GM12878 (cell line): ENCODE measurements around the gene GAB3. TPM values are rescaled to one million over a fixed set of nuclear protein-coding genes. Genes with fewer than 3 reads are reported as not detected.
"Not testable (repeated sequence)": the region's sequence is repeated elsewhere in the genome, so short reads cannot be mapped to it uniquely, and the experiment has no call there.

Source experiments
- ATAC-seq: fragments of 200-7000 bp; cut with Tn5 transposase; 3 replicates; pipeline ENCODE4 v1.9.1; 2020; ENCODE audit warnings: mild to moderate bottlenecking, moderate library complexity
- BruUV-seq: library from RNA; stranded (reverse); fragments of 400-500 nt; replicated peaks from 2 replicates; lab custom pipeline; 2021; lab: Mats Ljungman, UMichigan
- CTCF ChIA-PET: fragments of 300-600 bp; sonication (Branson Sonifier 250); formaldehyde crosslinking; extraction: SDS; loops from one replicate; lab custom pipeline; 2021; ENCODE audit warnings: inconsistent platforms; lab: Yijun Ruan, JAX
- POLR2A ChIA-PET: fragments of 350-600 bp; formaldehyde crosslinking; extraction: SDS; loops from one replicate; lab custom pipeline; 2021; ENCODE audit warnings: inconsistent platforms; lab: Charles Lee
- RAD21 ChIA-PET: fragments of 300-600 bp; sonication (Branson Sonifier 250); formaldehyde crosslinking; loops from one replicate; lab custom pipeline; 2023; ENCODE audit warnings: antibody characterized with exemption; ENCODE audit not compliant: unreplicated experiment; lab: Charles Lee
- SMC1A ChIA-PET: fragments of 300-600 bp; sonication (Branson Sonifier 250); formaldehyde crosslinking; loops from one replicate; lab custom pipeline; 2023; ENCODE audit not compliant: unreplicated experiment, uncharacterized antibody; lab: Charles Lee
- DNase-seq: peaks from one replicate; pipeline ENCODE4 v3.0.0-alpha.2; 2011; ENCODE audit warnings: low read depth, low spot score
- FAIRE-seq: peaks from 3 replicates; lab custom pipeline; 2011; peaks lifted over from hg19 to GRCh38; lab: Jason Lieb, UNC
- H2AFZ ChIP-seq: 2 replicates; pipeline ENCODE4 v1.6.0; 2011; ENCODE audit warnings: low read depth, low read length, control low read depth; ENCODE audit not compliant: control insufficient read depth
- H3K27ac ChIP-seq: 2 replicates; pipeline ENCODE4 v1.5.1; 2011; ENCODE audit warnings: control low read depth; ENCODE audit not compliant: control insufficient read depth, insufficient read depth
- H3K27me3 ChIP-seq, 2 experiments: replicated peaks in 1 of 2; 2 replicates each; pipeline versions ENCODE4 v1.6.0 to v1.6.1; 2011; ENCODE audit warnings: low read length in 1 of 2; ENCODE audit not compliant: control insufficient read depth in 2 of 2, insufficient read depth in 2 of 2
- H3K36me3 ChIP-seq, 2 experiments: 2 replicates each; pipeline ENCODE4 v1.5.1; 2011; ENCODE audit warnings: low read length in 1 of 2; ENCODE audit not compliant: control insufficient read depth in 2 of 2, insufficient read depth in 2 of 2
- H3K4me1 ChIP-seq: 2 replicates; pipeline ENCODE4 v1.6.1; 2011; ENCODE audit warnings: mild to moderate bottlenecking, low read length, moderate library complexity, mixed read lengths; ENCODE audit not compliant: control insufficient read depth, insufficient read depth
- H3K4me2 ChIP-seq: 2 replicates; pipeline ENCODE4 v1.6.0; 2011; ENCODE audit warnings: control low read depth; ENCODE audit not compliant: control insufficient read depth, insufficient read depth
- H3K4me3 ChIP-seq: fragments of 200-600 bp; sonication (generic); 2 replicates; pipeline ENCODE4 v1.5.1; 2016
- H3K79me2 ChIP-seq: 2 replicates; pipeline ENCODE4 v1.6.0; 2011; ENCODE audit warnings: low read length; ENCODE audit not compliant: control insufficient read depth, insufficient read depth
- H3K9ac ChIP-seq: 2 replicates; pipeline ENCODE4 v1.8.0; 2011; ENCODE audit warnings: low read length, control low read depth, mixed read lengths; ENCODE audit not compliant: control insufficient read depth, insufficient read depth
- H3K9me3 ChIP-seq: replicated peaks from 3 replicates; pipeline ENCODE4 v1.5.1; 2011; ENCODE audit warnings: mild to moderate bottlenecking, low read length; ENCODE audit not compliant: control insufficient read depth, insufficient read depth
- H4K20me1 ChIP-seq: 2 replicates; pipeline ENCODE4 v1.6.0; 2011; ENCODE audit not compliant: control insufficient read depth, insufficient read depth
- EED ChIP-seq: sonication (generic); IDR thresholded peaks from 2 replicates; pipeline ENCODE4 v1.6.1; 2016; ENCODE audit warnings: antibody characterized with exemption, low read depth
- WGBS: methylation state at CpG from one replicate; pipeline ENCODE4 v1.1.6; 2016; ENCODE audit warnings: low lambda C conversion rate; ENCODE audit not compliant: insufficient replicate concordance, insufficient coverage; ENCODE audit errors: missing lambda C conversion rate; 5-methylcytosine and 5-hydroxymethylcytosine counted together
- in situ Hi-C: fragments of 300-500 bp; cut with MboI; formaldehyde crosslinking; loops from 9 replicates; pipeline ENCODE4 v1.14.3; 2018; ENCODE audit warnings: mixed read lengths
- intact Hi-C: fragments of 100-400 bp; cut with micrococcal nuclease; formaldehyde crosslinking; loops from one replicate; pipeline ENCODE4 v1.14.2; 2022; ENCODE audit not compliant: unreplicated experiment
- polyA plus RNA-seq, 11 experiments: library from polyadenylated mRNA; depleted of rRNA in 4 of 11; unstranded in 6 of 11; stranded (reverse) in 5 of 11; fragments of >200 nt; fragmentation: Nextera tagmentation in 4 of 11; fragmentation: Illumina TruSeq in 1 of 11; extraction: Ambion mirVana in 4 of 11; extraction: Trizol in 1 of 11; gene quantifications; 1 replicate in 1 of 11; 2 replicates in 10 of 11; pipeline versions ENCODE4 v1.2.1 to v1.2.3, GENCODE V29; 2011 to 2016; ENCODE audit warnings: inconsistent platforms in 2 of 11, missing spikeins in 2 of 11, low read depth in 1 of 11
- total RNA-seq, 4 experiments: library from RNA; depleted of rRNA in 3 of 4; stranded (reverse); fragments of >200 nt in 3 of 4; fragmentation: Illumina TruSeq in 1 of 4; extraction: Trizol in 1 of 4; gene quantifications; 2 replicates each; pipeline versions ENCODE4 v1.2.1 to v1.2.3, GENCODE V29; 2013 to 2021

Gene GAB3
- total and polyA plus RNA-seq, 10 of the 15 experiments (the other 5 are each of a cell fraction or from before 2014, with no cell fraction given): 0.10 to 2.0 (median 0.85) TPM

- ATAC-seq (no peak), DNase-seq (no peak), FAIRE-seq (no peak)
- ChIA-PET RAD21 (no interaction called here), POLR2A (no interaction called here), CTCF (no interaction called here), SMC1A (no interaction called here)
- H4K20me1 ChIP-seq: no peaks in the 10 kb centered on the region
- in situ Hi-C loops (no loop called here), intact Hi-C loops (no loop called here)
- H3K4me2 ChIP-seq: no peak overlapping the region
- no TSS peak for BruUV-seq
- no peak overlapping the region for H2AFZ ChIP-seq
- no peak overlapping the region for H3K4me3 ChIP-seq
- no peak overlapping the region for H3K9ac ChIP-seq
- 56% methylated on average over 10 of the region's 10 CpGs for WGBS
- H3K27ac ChIP-seq: no peak overlapping the region
- no peak for TF ChIP-seq EED
- H3K27me3 ChIP-seq: no peaks in the 10 kb centered on the region
- no peaks in the 10 kb centered on the region for H3K36me3 ChIP-seq
- H3K9me3 ChIP-seq: no peaks in the 10 kb centered on the region; the same call in 1 of the 3 replicates
- H3K4me1 ChIP-seq: no peaks in the 10 kb centered on the region
- no peaks in the 10 kb centered on the region for H3K79me2 ChIP-seq
Measured at GRCh38 chrX:154654372-154654771, 96.5 kb downstream of the GAB3 start.

GRCh38 chrX:154653413-154653812 is 97.5 kb downstream of the GAB3 start, which contains the start of gene CTAG2:
TSS of gene CTAG2 (minus strand) at chrX:154653579. CDS start at chrX:154653515, 64 bp downstream.
- H3K9ac ChIP-seq, BruUV-seq, H3K4me2 ChIP-seq, ATAC-seq, H3K36me3 ChIP-seq, SMC1A ChIA-PET, H4K20me1 ChIP-seq, intact Hi-C loops, H3K79me2 ChIP-seq, CTCF ChIA-PET, H3K4me3 ChIP-seq, RAD21 ChIA-PET, H3K4me1 ChIP-seq, in situ Hi-C loops, DNase-seq, FAIRE-seq, H3K27ac ChIP-seq, H2AFZ ChIP-seq, POLR2A ChIA-PET, H3K27me3 ChIP-seq, H3K9me3 ChIP-seq: not testable (repeated sequence)
- WGBS: no CpG with 5 or more reads among the region's 27 CpGs
